BE2C (cell line): Measurements from ENCODE around the gene OPRL1.

Experiments
- DNase-seq: peaks from one replicate; pipeline ENCODE4 v3.0.0-alpha.2; 2020
- H3K27me3 ChIP-seq: fragments of 250-450 bp; sonication (Bioruptor Pico); 2 replicates; pipeline ENCODE4 v1.5.1; 2020; ENCODE audit warnings: mild to moderate bottlenecking
- H3K36me3 ChIP-seq: fragments of 250-450 bp; sonication (Bioruptor Pico); 2 replicates; pipeline ENCODE4 v1.5.1; 2020; ENCODE audit warnings: mild to moderate bottlenecking
- H3K4me1 ChIP-seq: fragments of 250-450 bp; sonication (Bioruptor Pico); 2 replicates; pipeline ENCODE4 v1.5.1; 2020
- H3K4me3 ChIP-seq: 2 replicates; pipeline ENCODE4 v1.5.1; 2011; ENCODE audit warnings: low read depth, low read length
- H3K9me3 ChIP-seq: fragments of 250-450 bp; sonication (Bioruptor Pico); 2 replicates; pipeline ENCODE4 v1.5.1; 2020
- TF ChIP-seq, protein P1 (sequence below): IDR thresholded peaks from 2 replicates; pipeline ENCODE4 v1.5.1; 2012; ENCODE audit warnings: mild to moderate bottlenecking, low read depth, low read length

The OPRL1 gene

DNA sequence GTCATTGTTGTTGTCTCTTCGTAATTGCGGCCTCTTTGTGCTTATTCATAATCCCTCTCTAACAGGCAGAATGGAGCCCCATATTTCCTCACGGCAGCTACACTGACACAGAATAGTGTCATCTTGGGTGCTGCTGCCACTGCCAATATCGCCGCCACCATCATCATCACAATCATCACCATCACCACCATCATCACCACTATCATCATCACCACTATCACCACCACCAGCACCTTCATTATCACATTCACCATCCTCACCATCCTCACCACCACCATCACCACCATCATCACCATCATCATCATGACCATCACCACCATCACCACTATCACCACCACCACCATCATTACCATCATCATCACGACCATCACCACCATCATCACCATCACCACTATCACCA is 16.7 kb downstream of the OPRL1 start:
- TF ChIP-seq, protein P1, sequence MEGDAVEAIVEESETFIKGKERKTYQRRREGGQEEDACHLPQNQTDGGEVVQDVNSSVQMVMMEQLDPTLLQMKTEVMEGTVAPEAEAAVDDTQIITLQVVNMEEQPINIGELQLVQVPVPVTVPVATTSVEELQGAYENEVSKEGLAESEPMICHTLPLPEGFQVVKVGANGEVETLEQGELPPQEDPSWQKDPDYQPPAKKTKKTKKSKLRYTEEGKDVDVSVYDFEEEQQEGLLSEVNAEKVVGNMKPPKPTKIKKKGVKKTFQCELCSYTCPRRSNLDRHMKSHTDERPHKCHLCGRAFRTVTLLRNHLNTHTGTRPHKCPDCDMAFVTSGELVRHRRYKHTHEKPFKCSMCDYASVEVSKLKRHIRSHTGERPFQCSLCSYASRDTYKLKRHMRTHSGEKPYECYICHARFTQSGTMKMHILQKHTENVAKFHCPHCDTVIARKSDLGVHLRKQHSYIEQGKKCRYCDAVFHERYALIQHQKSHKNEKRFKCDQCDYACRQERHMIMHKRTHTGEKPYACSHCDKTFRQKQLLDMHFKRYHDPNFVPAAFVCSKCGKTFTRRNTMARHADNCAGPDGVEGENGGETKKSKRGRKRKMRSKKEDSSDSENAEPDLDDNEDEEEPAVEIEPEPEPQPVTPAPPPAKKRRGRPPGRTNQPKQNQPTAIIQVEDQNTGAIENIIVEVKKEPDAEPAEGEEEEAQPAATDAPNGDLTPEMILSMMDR, result no peak
- H3K9me3 ChIP-seq, result no peaks in the 10 kb centered on the region
- H3K27me3 ChIP-seq, result no peaks in the 10 kb centered on the region
- H3K4me3 ChIP-seq, result no peak overlapping the region
- 0 out of 2 replicates have a peak, but pooled peaks cover 7% of the 10 kb centered on the region for H3K36me3 ChIP-seq
- peaks cover 15% of the 10 kb centered on the region for H3K4me1 ChIP-seq
- no peak for DNase-seq

DNA sequence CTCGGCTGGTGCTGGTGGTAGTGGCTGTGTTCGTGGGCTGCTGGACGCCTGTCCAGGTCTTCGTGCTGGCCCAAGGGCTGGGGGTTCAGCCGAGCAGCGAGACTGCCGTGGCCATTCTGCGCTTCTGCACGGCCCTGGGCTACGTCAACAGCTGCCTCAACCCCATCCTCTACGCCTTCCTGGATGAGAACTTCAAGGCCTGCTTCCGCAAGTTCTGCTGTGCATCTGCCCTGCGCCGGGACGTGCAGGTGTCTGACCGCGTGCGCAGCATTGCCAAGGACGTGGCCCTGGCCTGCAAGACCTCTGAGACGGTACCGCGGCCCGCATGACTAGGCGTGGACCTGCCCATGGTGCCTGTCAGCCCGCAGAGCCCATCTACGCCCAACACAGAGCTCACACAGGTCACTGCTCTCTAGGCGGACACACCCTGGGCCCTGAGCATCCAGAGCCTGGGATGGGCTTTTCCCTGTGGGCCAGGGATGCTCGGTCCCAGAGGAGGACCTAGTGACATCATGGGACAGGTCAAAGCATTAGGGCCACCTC is 18.7 kb downstream of the OPRL1 start:
- H3K4me1 ChIP-seq, result peaks cover 5% of the 10 kb centered on the region
- TF ChIP-seq, protein P1, result no peak

DNA sequence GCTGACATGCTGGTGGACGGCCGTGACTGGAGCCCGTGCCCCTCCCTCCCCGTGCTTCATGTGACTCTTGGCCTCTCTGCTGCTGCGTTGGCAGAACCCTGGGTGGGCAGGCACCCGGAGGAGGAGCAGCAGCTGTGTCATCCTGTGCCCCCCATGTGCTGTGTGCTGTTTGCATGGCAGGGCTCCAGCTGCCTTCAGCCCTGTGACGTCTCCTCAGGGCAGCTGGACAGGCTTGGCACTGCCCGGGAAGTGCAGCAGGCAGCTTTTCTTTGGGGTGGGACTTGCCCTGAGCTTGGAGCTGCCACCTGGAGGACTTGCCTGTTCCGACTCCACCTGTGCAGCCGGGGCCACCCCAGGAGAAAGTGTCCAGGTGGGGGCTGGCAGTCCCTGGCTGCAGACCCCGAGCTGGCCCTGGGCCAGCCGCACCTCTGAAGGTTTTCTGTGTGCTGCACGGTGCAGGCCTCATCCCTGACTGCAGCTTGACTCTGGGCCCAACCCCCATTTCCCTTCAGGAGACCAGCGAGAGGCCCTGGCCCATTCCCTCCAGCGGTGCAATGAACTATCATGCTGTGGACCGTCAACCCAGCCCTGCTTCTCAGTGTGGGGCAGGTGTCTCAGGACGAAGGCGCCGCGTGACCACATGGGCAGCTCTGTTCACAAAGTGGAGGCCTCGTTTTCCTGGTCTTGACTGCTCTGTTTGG is 19.4 kb downstream of the OPRL1 start:
- TF ChIP-seq, protein P1, result no peak
- Histone ChIP-seq H3K4me3 (no peak overlapping the region), H3K9me3 (no peaks in the 10 kb centered on the region), H3K36me3 (0 out of 2 replicates have a peak, but pooled peaks cover 7% of the 10 kb centered on the region), H3K4me1 (peaks cover 5% of the 10 kb centered on the region), H3K27me3 (no peaks in the 10 kb centered on the region)
- DNase-seq, result no peak

More for the DNA sequence above, 18.7 kb downstream of the OPRL1 start:
- H3K36me3 ChIP-seq, result 0 out of 2 replicates have a peak, but pooled peaks cover 7% of the 10 kb centered on the region
- no peaks in the 10 kb centered on the region for H3K27me3 ChIP-seq
- DNase-seq, result no peak
- H3K4me3 ChIP-seq, result no peak overlapping the region
- no peaks in the 10 kb centered on the region for H3K9me3 ChIP-seq

DNA sequence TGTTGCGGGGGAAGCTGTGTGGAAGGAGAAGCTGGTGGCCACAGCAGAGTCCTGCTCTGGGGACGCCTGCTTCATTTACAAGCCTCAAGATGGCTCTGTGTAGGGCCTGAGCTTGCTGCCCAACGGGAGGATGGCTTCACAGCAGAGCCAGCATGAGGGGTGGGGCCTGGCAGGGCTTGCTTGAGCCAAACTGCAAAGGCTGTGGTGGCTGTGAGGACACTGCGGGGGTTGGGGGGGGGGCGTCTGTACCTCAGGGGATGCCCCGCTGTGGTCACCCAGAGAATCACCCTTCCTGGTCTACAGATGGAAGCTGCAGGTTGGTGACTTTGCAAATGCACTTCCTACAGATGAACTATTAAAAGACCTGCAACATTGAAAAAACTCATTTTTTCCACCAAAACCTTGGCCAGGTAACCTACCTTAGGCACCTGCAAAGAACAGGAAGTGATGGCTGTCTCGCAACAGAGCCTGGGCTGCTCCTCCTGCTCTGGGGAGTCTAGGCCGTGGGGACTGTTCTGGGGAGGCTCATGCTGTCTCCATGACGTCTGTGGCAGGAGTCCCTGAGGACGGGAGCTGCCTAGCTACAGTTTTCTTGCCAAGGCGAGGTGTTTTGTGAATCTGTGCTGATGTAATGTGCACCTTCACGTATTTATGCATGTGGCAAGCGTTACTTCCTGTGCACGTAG is 20.1 kb downstream of the OPRL1 start:
- TF ChIP-seq, protein P1, result no peak
- DNase-seq, result peak; percentile 14
- H3K9me3 ChIP-seq, result no peaks in the 10 kb centered on the region
- no peaks in the 10 kb centered on the region for H3K27me3 ChIP-seq
- H3K36me3 ChIP-seq, result 0 out of 2 replicates have a peak, but pooled peaks cover 7% of the 10 kb centered on the region
- peaks cover 5% of the 10 kb centered on the region for H3K4me1 ChIP-seq
- H3K4me3 ChIP-seq, result no peak overlapping the region

DNA sequence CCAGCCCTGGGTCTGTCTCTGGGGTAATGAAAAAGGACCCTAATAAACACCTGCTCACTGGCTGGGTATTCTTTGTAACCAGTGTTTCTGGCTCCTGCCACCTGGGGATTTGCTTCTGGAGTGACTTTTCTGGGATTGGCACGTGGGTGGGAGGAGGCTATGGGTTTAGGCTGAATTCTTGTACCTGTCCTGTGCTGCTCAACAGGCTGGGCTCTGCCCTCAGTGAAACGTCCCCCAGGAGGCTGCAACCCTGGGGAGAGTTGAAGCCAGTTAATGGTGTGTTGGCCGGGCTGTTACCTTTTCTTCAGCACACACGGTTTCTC is 20.6 kb downstream of the OPRL1 start:
- Histone ChIP-seq H3K27me3 (no peaks in the 10 kb centered on the region), H3K36me3 (0 out of 2 replicates have a peak, but pooled peaks cover 7% of the 10 kb centered on the region), H3K9me3 (no peaks in the 10 kb centered on the region), H3K4me1 (peaks cover 5% of the 10 kb centered on the region), H3K4me3 (no peak overlapping the region)
- DNase-seq, result peak; percentile 3
- TF ChIP-seq, protein P1, result no peak
